Left renal pelvis (tissue), 4 donors: ENCODE data around the gene AP4B1. TPM values are rescaled to one million over a fixed set of nuclear protein-coding genes. Genes with fewer than 3 reads are reported as not detected.

ENCODE experiments used
- DNase-seq, 4 donors: peaks; one replicate each; pipeline ENCODE4 v3.0.0-alpha.2; 2013; ENCODE audit warnings: low read depth in 4 of 4, low spot score in 3 of 4
- polyA plus RNA-seq, 4 donors: library from polyadenylated mRNA; unstranded; fragments of 120-200 nt; gene quantifications; one replicate each; pipeline ENCODE4 v1.2.1, GENCODE V29; 2013; ENCODE audit not compliant: insufficient read length in 4 of 4

AP4B1 gene
- polyA plus RNA-seq, 4 donors = 27.2 to 48.8 (median 31.1) TPM

GRCh38 chr1:113931451-113931851 is 26.9 kb upstream of the AP4B1 start:
- no peak for DNase-seq

- DNase-seq = peak in 1 of 4 donors; percentile 54
These were observed 26.0 kb upstream of the AP4B1 start for GRCh38 chr1:113930499-113931161.

- no peak for DNase-seq
These were observed 25.3 kb upstream of the AP4B1 start for GRCh38 chr1:113929750-113930498.

GRCh38 chr1:113928941-113929749 is 24.5 kb upstream of the AP4B1 start, which contains the start of gene HIPK1:
Gene HIPK1, plus strand, starts transcription at chr1:113929324.
- peak; percentile 85 to 90 (median 89) for DNase-seq

- no peak for DNase-seq
These were observed 23.8 kb upstream of the AP4B1 start for GRCh38 chr1:113928187-113928930.

- no peak for DNase-seq
These were observed 19.9 kb upstream of the AP4B1 start for GRCh38 chr1:113924473-113924872.

- no peak for DNase-seq
These were observed 18.4 kb upstream of the AP4B1 start for GRCh38 chr1:113922957-113923356.

- no peak for DNase-seq
These were observed 13.6 kb upstream of the AP4B1 start for GRCh38 chr1:113918243-113918642.

- no peak for DNase-seq
These were observed 12.9 kb upstream of the AP4B1 start for GRCh38 chr1:113917400-113918082.

GRCh38 chr1:113916974-113917373 is 12.4 kb upstream of the AP4B1 start:
- no peak for DNase-seq

- no peak for DNase-seq
These were observed 9.5 kb upstream of the AP4B1 start for GRCh38 chr1:113913887-113914664.

- DNase-seq = no peak
These were observed 8.7 kb upstream of the AP4B1 start for GRCh38 chr1:113913312-113913668.

GRCh38 chr1:113912594-113913311 is 8.2 kb upstream of the AP4B1 start:
- DNase-seq = peak in 1 of 4 donors; percentile 7

- peak in 1 of 4 donors; percentile 4 for DNase-seq
These were observed 849 bp upstream of the AP4B1 start for GRCh38 chr1:113905435-113905861.

- DNase-seq = no peak
These were observed 316 bp downstream of the AP4B1 start for GRCh38 chr1:113904293-113904673.

- DNase-seq = no peak
These were observed 902 bp downstream of the AP4B1 start for GRCh38 chr1:113903501-113904292.

- no peak for DNase-seq
These were observed 3.4 kb downstream of the AP4B1 start for GRCh38 chr1:113901191-113901590.

- no peak for DNase-seq
These were observed 5.5 kb downstream of the AP4B1 start for GRCh38 chr1:113899111-113899510.
